Frontal cortex (tissue), 4 donors: Measurements from ENCODE around the gene ST8SIA2. TPM values are rescaled to one million over a fixed set of nuclear protein-coding genes. Genes with fewer than 3 reads are reported as not detected.
"Not testable (repeated sequence)": the region's sequence is repeated elsewhere in the genome, so short reads cannot be mapped to it uniquely, and the experiment has no call there.

Experiments used
- DNase-seq, 2 donors: peaks; one replicate each; pipeline ENCODE4 v3.0.0; 2012; ENCODE audit warnings: low spot score in 2 of 2
- FAIRE-seq: peaks from 2 replicates; lab custom pipeline; 2012; peaks lifted over from hg19 to GRCh38; lab: Jason Lieb, UNC
- total RNA-seq: library from RNA; depleted of rRNA; stranded (reverse); fragments of >200 nt; gene quantifications from one replicate; pipeline ENCODE4 v1.2.3, GENCODE V29; 2014
- donor health status: control.
- donor health status: control.
- donor health status: control.

ST8SIA2 gene
- total RNA-seq, 1 donor from 2014 or later: 56.3 TPM

DNA sequence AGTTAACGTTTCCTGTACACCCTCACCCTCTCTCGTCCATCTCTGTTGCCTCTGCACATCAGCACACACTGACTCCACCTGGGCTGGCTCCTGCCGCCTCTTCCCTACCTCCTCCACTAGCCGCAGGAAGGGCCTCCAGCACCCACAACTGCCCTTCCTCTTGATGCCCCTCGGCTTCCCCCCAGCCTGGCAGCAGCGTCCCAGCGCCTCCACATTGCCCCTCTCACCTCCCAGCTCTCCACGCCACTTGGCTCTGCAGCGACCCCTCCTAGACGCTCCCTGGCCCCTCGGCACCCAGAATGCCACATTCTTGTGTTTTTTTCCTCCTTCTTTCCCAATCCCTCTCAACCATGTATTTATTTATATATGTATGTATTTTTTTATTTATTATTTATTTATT is 73.6 kb downstream of the ST8SIA2 start:
- DNase-seq (no peak), FAIRE-seq (no peak)

DNA sequence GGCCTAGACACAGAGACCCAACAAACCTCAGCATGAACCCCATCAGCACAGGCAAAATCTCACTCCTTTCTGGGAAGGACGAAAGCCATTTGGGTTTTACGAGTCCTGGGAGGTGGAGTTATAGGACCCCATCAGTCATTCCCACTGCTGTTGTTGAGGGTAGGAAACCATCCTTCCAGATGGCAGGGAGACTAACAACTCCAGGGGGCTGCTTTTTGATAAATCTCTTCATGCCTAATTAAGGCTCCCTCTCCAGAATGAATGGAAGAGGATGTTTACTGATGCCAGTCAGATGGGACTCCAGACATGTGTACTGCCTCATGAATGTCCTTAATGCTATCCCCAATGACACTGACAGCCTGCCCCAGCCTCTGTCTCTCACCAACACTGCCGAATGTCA is 75.3 kb downstream of the ST8SIA2 start:
- FAIRE-seq (no peak), DNase-seq (no peak)

DNA sequence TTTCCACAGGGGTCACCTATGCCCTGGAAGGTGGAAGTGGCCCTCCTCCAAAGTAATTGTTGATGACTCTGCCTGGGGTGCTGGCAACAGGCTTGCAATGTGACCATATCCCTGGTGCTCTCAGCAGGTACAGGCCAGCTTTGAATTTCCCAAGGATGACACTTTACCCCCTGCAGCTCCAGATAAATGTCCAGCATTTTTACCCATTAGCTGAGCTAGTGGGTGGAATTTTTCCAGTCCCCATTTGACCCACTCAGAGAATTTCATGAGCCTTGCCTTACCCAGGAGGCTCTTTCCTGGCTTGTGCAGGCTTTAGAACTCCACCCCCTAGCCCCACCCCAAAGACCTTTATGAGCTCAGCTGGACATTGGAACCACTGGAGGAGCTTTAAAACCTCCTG is 77.6 kb downstream of the ST8SIA2 start:
- no peak for FAIRE-seq

DNA sequence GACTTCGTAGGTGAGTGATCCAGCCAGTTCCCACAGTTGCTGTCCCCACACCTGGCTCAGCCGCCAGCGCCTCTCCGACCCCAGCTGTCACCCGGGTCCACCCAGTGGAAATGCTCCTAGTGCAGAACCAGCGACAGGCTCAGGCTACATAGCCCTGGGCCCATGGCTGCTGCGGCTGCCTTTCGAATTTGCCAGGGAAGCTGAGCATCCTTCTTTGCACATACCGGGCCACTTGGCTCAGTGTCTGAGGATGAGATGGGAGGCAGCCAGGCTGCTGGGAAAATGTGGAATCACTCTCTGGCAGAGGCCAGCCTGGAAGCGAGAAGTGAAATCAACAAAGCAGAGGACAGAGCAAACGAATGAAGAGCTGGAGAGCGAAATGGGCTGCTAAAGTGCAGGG is 80.1 kb downstream of the ST8SIA2 start:
- FAIRE-seq (no peak), DNase-seq (no peak)

More for the DNA sequence above, 77.6 kb downstream of the ST8SIA2 start:
- no peak for DNase-seq

DNA sequence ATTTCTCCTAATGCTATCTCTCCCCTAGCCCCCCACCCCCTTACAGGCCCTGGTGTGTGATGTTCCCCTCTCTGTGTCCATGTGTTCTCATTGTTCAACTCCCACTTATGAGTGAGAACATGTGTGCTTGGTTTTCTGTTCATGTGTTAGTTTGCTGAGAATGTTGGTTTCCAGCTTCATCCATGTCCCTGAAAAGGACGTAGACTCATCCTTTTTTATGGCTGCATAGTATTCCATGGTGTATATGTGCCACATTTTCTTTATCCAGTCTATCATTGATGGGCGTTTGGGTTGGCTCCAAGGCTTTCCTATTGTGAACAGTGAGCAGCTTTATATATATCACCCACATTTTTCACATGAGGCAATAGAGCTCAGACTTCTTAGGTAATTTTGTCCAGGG is 86.0 kb downstream of the ST8SIA2 start:
- not testable (repeated sequence) for DNase-seq, FAIRE-seq

DNA sequence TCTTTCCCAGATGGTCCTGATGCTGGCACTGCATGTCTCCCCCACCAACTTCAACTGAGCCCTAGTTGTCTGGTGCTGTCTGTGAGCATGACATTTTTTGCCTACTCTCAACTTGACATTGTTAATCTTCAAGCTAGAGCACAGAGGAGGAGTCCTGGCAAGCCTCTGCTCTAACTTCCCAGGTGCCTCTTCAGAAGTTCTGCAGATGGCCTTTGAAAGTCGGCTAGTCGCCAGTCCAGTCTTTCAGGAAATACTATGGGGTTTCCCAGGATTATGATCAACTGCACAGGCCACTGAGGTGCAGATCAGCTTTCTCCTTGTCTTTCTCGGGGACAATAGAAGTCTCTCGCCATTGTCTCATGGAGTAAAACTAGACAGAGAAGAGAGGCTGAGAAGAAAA is 86.7 kb downstream of the ST8SIA2 start:
- no peak for FAIRE-seq
- no peak for DNase-seq

DNA sequence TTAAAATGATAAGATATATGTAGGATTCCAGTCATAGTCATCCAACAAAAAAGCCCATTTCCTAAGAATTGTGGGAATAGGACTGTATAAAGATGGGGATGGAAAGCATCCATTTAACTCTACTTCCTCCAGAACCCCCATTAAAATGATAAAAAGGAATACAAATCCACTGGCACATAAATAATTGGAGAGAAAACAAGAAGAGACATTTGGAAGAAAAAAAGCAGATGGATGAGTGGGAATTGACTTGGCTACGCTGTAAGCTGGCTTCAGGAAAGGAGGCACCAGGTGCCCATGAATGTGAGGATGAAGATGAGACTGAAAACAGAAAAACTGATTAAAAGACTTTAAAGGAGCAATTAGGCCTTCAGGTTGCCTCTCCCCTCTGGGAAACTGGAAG is 91.8 kb downstream of the ST8SIA2 start:
- DNase-seq: no peak
- FAIRE-seq: no peak

DNA sequence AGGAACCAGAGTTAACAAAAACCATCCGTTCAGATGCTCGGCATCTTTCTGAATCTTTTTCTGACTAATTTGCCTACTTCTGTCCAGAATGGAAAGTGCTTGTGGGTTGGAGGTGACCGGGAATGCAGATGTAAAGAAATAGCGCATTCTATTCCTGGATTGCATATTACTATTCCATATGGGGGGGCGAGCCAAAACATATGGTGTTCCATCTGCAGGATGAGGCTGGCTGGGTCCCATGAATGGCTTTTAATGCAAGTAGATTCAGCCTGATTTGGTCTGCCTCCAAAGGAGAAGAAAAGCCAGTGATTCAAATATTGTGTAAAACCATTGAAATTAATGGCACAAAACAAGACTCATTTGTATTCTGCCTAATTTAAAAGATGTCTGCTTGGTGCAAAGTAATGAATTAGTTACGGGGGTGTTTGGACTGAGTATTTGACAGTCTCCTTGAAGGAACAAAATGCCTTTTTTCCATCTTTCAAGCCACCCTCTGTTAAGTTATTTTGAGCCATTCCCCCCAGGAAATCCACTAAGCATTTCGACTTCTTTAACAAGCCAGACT is 99.0 kb downstream of the ST8SIA2 start:
- DNase-seq (no peak), FAIRE-seq (no peak)

DNA sequence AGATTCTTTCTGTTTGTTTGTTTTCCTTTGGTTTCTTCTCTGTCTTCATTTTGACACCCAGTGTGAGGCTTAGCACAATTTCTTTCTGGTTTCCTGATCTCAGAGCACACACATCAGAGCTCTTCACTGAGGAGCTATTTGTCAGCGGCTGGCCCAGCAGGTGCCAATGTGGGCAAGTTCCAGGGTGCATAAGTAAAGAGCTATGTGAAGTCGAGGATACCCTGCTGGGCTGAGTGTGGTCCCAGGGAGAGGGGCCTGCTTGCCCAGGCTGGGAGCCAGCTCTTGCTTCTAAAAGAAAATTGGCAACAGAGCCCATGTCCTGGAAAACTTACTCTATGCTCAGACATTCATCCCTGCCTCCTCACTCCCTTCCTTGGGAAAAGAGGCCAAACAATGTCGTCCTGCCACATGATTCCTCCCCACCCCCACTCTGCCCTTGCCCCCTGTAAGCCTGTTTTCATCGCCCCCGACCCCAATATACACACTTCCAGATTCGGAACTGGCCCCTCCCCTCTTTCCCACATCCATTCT is 101.2 kb downstream of the ST8SIA2 start:
- DNase-seq (no peak), FAIRE-seq (no peak)

DNA sequence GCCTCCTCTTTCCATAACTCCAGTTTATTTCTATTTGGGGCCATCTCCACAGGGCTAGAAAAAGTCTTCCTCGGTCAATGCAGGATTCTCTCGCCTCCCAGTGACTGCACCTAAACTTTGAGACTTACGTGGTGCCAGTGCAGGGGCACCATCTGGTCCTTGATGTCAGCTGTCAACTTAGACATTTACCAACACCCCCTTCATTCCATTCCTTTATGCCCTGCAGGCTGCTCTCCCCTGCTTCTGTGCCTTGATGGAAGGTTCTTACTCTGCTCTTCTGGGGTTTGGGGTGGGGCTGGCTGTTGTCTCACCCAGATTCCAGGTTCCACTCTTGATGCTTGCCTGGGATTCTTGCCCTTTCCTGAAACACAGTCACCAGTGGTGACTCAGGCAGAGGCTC is 101.8 kb downstream of the ST8SIA2 start:
- FAIRE-seq (no peak), DNase-seq (no peak)

DNA sequence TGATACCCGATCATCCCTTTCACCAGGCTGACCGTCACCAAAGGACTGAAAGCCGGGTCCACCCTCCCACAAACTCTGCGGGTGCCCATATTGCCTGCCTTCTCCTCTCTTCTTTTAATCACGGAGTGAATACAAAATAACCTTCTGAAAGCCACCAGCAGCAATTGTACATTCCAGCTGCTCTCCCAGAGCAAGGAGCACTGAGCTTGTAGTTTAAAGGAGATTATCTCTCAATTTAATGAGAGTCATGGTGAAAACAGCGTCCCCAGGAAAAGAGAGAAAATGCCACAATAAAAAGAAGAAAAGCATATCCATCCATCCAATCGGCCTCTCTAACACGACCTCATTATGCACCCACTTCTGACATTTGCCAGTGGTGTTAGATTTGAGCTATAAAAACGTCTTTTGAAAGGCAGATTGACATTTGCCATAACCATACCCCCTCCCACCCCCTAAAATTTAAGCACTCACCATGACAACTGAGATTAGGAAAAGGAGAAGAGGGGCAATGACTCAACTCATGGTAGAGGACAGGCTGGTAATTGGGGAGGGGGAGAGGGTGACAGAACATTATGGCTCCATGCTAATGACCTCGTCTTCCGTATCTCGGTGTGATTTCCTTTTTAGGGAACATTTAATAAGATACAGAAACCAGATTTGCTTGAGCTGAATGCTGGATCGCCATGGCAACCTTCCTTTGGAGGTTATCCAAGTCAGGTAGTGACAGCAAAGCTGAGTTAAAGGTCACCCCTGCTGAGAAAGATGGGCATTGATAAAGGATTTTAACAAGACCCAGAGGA is 106.2 kb downstream of the ST8SIA2 start:
- FAIRE-seq (no peak), DNase-seq (no peak)

DNA sequence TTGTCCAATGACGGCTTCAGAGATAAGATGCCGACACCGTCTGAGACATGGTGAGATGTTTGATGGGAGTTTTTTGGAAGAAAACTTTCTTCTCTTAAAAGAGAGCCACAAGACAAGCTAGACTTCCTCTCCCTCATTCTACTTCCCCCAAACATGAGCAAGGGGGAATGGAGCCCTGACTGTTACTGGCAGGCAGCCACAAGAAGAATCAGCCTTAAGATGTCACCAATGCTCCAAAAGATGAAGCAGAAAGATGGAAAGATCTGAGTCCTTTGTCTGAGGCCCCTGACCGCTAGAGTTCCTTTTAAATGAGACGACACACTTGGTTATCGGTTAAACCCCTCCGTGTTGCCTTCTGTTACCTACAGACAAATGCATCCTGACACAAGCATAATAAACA is 108.7 kb downstream of the ST8SIA2 start:
- FAIRE-seq (no peak), DNase-seq (no peak)

DNA sequence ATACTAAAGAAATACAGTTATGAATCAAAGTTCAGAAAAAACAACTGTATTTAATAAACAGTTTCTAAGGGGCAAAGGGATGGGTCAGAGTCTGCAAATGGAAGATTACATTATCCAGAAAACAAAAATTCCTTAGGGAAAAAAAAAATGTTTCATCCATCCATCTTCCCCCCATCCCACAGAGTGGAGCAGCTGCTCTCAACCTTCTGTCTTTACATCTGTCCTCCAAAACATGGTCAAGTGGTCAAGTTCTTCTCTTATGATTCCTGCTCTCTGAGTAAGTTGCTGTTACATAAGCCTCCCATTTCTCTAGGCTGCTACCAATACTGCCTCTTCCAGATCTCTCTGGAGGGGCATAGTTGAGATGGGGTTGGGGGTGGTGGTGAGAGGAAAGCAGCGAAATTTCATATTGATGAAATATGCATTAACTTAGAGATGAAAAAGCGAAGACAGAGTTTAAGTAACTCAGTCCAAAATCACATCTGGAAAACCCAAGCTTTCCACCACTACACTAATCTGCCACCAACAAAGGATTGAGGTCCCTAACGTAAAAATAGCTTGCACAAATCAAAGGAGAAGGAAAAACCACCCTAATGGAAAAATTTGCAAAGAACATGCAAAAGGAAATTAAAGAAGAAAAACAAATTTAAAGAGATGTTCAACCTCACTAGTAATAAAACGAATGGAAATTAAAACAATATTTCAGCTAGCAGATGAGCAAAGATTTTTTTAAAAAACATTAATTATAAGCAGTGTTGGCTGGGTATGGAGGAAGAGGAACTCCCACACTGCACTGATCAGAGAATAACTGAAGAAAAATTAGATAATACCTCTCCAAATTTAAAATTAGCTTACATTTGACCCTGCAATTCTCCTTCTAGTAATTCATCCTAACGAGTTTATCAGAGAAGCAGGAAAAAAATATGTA is 109.5 kb downstream of the ST8SIA2 start:
- FAIRE-seq (no peak), DNase-seq (no peak)

DNA sequence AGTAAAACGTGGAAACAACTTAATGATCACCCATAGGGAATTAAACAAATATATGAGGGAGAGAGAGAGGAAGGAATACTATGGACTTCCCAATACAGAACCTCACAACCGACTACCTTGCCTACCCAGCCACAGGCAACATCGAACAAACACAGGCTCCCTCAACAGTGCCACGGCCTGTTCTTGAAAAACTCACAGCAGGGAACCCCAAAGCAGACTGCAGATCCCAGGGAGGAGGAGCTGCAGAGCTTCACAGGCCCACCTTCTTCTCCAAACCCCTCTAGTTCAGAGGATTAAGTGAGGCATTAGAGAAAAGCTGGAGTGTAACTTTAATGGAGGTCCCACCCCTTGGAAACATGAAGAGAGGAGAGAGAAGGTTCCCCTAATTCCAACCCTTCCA is 110.2 kb downstream of the ST8SIA2 start:
- FAIRE-seq (no peak), DNase-seq (no peak)

DNA sequence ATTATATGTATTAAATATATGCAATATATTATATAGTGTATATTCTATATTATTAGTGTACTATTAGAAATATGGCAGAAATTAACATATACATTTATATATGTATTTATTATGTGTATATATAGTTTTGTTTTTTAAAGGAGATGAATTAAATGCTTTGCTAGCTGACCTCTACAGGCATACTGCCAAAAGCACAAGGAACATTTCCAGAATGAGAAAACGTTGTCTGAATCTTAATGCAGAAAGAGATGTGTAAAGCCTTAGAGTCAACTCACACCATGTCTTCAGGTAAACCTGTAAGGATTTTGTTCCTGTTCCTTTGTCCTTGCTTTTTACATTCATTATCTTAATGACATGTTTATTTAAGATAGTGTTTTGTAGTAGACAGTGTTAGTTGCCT is 111.9 kb downstream of the ST8SIA2 start:
- no peak for DNase-seq
- FAIRE-seq: no peak

DNA sequence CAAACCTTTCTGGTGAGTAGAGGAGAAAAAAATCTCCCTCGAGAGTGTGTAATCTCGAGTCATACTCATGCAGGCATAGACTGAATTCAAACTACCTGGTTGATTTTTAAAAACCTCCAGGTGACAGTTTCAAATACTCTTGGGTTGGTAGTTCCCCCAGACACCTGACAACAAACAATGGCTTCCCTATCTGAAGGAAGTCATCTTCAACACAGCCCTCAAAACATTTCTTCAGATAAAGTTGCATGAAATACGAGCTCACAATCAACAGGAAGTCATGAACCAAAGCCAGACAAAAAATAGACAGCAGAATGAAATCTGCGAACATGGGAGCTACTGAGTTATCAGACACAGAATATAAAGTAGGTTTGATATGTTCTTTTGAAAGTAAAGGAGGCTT is 112.8 kb downstream of the ST8SIA2 start:
- DNase-seq (no peak), FAIRE-seq (no peak)

DNA sequence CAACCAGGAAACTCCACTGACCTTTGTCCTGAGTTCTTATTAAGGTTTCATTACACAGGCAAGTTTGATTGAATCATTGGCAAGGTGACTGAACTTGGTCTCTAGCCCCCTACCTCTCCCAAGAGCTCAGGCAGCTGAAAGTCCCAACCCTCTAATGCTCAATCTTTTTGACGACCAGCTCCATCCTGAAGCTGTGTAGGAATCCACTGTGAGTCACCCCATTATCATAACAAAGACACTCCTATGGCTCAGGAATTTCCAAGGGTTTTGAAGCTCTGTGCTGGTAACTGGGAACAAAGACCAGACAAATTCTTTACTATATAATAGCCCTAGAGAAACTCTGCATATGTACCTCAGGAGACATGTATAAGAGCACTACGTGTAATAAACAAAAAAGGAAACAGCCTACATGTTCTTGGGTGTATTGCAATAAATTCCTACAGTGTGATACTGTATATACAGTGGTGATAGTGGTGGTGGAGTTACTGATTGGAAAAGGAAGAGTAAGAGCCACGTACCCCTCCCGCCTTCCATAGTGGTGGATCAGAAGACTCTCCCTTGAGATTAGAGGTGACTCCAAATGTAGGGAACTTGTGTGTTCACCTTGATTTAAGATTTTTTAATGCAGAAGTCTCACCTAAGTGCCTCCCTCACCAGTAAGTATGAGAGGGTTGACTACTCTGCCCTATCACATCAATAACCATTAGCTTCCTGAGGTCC is 116.6 kb downstream of the ST8SIA2 start:
- FAIRE-seq (no peak), DNase-seq (no peak)
